GM15510 (cell line): ENCODE data around the gene GATB.

ENCODE experiments used
- POLR2A ChIP-seq: IDR thresholded peaks from 3 replicates; pipeline ENCODE4 v1.6.1; 2011; ENCODE audit warnings: borderline replicate concordance; ENCODE audit not compliant: insufficient read length; ENCODE audit errors: extremely low read depth

The GATB gene, protein sequence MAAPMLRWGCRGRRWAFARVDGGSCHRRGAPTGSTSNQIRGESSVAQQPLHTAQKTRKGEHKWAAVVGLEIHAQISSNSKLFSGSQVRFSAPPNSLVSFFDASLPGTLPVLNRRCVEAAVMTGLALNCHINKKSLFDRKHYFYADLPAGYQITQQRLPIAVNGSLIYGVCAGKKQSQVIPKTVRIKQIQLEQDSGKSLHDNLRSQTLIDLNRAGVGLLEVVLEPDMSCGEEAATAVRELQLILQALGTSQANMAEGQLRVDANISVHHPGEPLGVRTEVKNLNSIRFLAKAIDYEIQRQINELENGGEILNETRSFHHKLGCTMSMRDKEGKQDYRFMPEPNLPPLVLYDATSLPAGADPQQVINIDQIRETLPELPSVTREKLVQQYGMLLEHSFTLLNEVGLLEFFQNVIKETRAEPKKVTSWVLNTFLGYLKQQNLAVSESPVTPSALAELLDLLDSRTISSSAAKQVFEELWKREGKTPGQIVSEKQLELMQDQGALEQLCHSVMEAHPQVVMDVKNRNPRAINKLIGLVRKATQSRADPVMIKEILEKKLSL

DNA sequence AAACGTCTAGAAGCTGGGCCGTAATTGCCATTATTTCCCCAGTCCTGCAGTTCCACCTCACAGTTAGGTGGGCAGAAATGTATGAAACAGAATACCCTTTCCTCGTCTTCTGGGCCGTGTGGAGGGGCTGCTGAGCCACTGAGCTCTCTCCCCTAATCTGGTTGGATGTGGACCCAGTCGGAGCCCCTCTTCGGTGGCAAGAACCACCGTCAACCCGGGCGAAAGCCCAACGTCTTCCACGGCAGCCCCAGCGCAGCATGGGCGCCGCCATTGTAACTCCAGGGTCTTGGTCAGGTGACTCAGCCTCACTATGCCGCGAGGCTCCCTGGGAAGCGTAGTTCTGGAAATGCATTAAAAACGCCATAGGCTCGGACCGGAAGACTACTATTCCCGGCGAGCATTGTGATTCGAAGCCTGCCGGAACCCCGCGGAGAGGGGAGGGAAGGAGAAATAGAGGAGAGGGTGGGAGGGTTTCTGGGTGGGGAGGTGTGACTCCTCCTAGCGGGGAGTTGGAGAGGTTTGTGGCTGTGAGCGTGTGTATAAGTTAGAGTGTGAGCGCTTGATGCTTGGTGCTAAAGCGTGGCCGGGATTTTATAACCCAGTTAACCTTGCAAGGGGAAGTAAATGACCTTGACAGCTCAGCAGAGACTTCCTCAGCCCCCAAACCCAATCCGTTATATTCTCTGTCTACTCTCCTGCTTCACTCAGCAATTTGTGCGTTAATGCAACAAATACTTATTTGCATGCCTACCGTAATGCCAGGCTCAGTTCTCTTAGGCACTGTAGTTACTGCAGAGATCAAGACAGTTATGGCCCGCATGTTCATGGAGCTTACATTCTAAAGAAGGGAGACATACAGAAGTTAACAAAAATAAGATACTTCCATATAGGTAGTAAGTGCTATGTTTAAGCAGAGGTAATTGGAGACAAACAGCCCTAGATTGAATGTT is at the start of gene GATB:
TSS of gene GATB (minus strand) at position 296 of the 950 bp plus-strand sequence. CDS start at position 271, 25 bp downstream.
- peak; percentile 59 for TF ChIP-seq POLR2A

DNA sequence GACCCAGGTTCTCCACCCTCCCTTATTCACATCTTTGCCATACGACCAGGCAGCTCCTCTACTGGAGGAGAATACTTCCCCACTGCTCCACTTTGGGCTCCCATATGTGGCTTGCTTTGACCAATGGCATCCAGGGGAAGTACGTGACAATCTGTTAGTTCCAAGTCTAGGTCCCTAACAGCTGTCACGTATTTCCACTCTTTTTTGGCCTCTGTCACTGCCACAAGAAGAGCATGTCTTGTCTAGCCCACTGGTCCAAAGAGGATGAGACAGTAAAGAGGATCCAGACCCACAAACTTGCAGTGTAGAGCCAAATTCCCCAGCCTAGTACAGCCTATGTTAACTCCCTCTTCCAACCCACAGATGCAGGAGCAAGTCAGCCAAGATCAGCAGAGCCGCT is 49.7 kb upstream of the GATB start:
- no peak for TF ChIP-seq POLR2A

DNA sequence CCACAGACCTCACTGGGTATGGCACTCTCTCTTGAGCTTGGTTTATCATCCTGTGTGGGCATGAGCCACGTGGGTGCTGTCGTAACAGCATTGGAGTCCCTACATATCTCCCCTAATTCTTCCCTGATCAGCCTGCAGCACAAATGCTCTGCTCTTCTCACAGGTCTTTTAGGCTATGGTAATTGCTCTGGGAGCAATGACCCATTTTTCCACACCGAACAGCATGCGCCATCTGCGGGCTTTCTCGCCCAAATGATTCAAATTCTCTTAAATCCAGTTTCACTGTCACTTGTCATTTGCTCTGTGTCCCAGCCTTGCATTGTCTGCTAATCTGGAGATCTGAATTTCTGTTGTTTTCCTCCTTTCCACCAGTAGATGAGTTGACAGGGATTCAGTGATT is 48.9 kb upstream of the GATB start:
- no peak for TF ChIP-seq POLR2A

GRCh38 chr4:151808542-151808941 is 47.7 kb upstream of the GATB start:
- TF ChIP-seq POLR2A, result no peak

- TF ChIP-seq POLR2A, result no peak
Observed at GRCh38 chr4:151808120-151808529, 47.3 kb upstream of the GATB start.

GRCh38 chr4:151807220-151807619 is 46.4 kb upstream of the GATB start:
- TF ChIP-seq POLR2A, result no peak

- no peak for TF ChIP-seq POLR2A
Observed at GRCh38 chr4:151806511-151806927, 45.7 kb upstream of the GATB start.

GRCh38 chr4:151804821-151805220 is 44.0 kb upstream of the GATB start:
- TF ChIP-seq POLR2A, result no peak

GRCh38 chr4:151804086-151804630 is 43.4 kb upstream of the GATB start:
- TF ChIP-seq POLR2A, result no peak

DNA sequence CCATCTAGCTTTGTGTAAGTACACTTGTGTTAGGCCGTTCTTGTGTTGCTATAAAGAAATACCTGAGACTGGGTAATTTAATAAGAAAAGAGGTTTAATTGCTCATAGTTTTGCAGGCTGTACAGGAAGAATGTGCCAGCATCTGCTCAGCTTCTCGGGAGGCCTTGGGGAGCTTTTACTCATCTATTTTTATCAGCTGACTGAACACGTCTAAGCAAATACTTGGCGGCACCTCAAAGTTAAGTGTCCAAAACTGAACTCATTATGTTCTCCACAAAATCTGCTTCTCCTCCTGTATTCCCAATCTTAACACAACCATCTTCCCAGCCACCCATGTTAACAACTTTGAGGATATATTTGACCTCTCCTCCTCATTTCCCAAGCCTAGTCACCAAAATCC is 42.4 kb upstream of the GATB start:
- TF ChIP-seq POLR2A, result no peak

- TF ChIP-seq POLR2A, result no peak
Observed at GRCh38 chr4:151801547-151802516, 41.0 kb upstream of the GATB start.

- no peak for TF ChIP-seq POLR2A
Observed at GRCh38 chr4:151799417-151800012, 38.7 kb upstream of the GATB start.

DNA sequence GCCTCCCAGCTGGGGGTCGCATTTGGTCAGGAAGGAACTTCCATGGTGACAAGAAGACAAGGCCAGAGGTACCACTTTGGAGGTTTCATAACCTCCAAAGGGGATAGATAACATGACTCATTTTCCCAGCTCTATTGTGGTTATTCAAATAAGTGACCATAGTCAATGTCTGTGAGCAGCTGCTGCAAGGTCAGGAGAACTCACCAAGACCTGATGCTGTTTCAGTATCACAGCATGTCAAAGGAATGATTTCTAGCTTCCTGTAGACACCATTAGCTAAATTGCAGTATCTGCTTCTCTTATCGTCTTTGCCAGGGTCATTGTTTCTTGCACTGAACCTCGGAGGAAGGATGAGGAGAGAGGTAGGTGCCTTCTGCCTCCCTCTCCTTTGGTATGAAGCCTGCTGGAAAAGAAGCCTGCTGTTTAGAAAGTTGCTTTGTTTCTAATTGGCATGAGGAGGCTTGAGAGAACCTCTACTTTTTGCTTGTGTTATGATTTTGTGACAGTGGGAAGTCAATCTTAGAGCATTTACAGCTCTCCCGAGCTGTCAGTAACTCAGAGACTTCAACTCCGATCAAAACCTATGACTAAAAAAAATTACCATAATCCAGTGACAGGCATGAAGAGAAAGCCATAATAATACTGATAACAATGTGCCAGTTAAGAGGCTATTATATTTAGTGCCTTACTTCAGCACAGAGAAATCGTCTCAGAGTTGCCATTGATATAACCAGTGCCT is 38.0 kb upstream of the GATB start:
- no peak for TF ChIP-seq POLR2A
